Activated CD4-positive, alpha-beta T cell treated with anti-CD3 and anti-CD28 coated beads, Interleukin-2, amount 50 U/mL, for 24 hours (primary cell): Measurements from ENCODE around the gene NMS.
"Not testable (repeated sequence)": the region's sequence is repeated elsewhere in the genome, so short reads cannot be mapped to it uniquely, and the experiment has no call there.

Source experiments
- DNase-seq, 2 donors: peaks; one replicate each; pipeline ENCODE4 v3.0.0-alpha.2; 2020; ENCODE audit warnings: low read depth in 1 of 2, low spot score in 1 of 2

The NMS gene, protein sequence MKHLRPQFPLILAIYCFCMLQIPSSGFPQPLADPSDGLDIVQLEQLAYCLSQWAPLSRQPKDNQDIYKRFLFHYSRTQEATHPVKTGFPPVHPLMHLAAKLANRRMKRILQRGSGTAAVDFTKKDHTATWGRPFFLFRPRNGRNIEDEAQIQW

DNA sequence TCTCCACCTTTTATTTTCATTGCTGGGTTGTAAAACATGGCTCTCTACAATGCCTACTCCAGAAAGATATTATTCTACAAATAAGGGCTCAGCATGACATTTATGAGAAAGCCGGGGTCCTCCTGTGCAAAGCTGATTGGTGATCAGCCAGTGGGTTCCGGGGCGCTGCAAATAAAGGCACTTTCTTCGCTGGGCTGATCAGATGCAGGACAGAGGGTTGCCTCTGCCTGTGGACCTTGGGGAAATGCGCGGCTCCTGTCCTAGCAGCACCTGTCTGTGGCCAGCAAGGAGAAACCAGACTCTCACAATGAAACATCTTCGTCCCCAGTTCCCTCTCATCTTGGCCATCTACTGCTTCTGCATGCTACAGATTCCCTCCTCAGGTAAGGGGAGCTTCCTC is at the start of gene NMS:
Gene NMS, plus strand, starts transcription at position 301 of the 400 bp plus-strand sequence. Its CDS starts 7 bp downstream, at position 308.
- DNase-seq: no peak

DNA sequence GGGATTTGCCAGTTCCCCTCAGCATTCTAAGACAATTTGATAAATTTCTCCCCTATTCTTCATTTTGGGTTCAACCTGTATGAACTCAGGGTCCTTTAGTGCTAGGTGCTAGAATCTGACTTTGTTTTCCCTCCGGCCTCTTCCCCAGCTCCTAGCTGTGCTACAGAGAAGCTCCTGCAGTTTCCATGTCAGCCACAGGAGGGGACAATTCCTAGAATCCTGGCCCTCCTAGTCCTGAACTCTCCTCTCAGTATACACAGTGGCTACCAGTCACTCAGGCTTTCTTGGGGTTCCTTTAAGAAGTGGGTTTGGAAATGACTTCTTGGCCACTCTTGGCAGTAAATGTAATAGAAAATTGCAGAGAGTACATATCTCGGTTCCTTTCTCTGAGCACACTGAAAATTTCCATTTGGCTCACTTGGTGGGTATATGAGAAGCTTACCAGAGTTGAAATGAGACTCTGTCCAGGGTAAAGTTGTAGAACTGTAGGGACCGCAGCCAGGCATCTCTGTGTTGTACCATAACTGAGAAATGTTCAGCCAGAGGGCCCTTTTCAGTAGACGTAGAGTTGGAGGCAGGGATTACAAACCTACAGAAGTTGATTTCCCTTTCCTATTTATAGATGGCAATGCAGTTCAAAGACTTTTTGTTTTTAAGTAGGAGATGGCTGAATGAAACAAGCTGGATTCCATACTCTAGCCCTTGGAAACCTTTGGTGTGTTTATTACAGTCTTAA is 47.8 kb upstream of the NMS start:
- DNase-seq: no peak

DNA sequence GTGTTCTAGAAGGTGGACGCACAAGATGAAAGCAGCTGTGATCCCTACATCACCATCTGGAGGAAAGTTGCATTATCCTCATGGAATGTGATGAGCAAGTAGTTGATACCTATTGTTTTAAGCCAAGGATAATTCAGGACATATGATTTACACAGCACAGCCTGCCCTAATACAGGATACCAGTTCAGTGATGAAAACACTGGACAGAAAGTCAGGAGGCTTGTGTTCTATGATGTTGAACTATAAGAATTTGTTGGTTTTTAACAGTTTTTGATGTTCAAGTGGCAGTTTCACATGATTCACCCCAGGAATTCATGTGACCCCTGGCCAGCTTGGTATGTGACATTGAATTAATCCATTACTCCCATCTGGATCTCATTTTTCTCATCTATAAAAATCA is 46.7 kb upstream of the NMS start:
- no peak for DNase-seq

DNA sequence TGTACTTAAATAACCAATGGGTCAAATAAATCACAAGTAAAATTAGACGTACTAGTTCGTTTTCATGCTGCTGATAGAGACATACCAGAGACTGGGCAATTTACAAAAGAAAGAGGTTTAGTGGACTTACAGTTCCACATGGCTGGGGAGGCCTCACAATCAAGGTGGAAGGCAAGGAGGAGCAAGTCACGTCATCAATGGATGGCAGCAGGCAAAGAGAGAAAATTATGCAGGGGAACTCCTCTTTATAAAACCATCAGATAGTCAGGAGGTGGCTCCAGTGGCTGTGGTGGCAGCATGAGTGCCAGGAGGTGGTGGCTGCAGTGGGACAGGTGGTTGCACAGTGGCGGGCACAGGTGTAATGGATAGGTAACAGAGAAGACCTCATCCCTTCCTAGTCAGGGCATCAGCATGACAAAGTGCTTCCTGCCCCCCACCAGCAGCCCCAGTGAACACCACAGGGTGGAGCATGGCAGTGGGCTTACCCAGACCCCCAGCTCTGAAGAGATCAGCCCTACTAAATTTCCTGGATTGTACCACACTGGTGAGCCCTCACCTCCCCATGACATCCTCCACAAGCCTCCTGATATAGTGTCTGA is 45.9 kb upstream of the NMS start:
- no peak for DNase-seq

DNA sequence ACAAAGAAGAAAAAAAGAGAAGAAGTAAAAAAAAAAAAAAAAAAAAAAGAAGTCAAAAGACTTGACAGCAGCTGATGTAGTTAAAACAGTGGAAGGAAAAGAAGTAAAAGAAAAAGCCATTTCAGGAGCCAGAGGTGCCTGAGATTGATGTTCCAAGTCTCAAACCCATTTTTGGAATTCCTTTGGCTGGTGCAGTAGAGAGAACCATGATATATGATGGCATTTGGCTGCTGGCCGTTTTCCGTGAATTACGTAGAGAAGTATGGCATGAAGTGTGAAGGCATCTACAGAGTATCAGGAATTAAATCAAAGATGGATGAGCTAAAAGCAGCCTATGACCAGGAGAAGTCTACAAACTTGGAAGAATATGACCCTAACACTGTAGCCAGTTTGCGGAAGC is 45.2 kb upstream of the NMS start:
- DNase-seq: no peak

DNA sequence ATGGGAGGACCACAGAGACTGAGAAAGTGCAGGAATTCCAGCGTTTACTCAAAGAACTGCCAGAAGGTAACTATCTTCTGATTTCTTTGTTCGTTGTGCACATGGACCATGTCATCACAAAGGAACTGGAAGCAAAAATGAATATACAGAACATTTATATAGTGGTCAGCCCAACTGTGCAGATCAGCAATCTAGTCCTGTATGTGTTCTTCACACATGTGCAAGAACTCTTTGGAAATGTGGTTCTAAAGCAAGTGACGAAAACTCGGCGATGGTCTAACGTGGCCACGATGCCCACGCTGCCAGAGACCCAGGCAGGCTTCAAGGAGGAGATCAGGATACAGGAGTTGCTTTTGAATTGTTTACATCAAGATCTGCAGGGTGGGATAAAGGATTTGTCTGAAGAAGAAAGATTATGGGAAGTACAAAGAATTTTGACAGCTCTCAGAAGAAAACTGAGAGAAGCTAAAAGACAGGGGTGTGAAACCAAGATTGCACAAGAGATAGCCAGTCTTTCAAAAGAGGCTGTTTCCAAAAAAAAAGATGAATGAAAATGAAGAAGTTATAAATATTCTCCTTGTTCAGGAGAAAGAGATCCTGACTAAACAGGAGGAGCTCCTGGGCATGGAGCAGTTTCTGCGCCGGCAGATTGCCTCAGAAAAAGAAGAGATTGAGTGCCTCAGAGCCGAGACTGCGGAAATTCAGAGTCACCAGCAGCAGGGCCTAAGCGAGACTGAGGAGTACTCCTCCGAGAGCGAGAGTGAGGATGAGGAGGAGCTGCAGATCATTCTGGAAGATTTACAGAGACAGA is 44.5 kb upstream of the NMS start:
- no peak for DNase-seq

DNA sequence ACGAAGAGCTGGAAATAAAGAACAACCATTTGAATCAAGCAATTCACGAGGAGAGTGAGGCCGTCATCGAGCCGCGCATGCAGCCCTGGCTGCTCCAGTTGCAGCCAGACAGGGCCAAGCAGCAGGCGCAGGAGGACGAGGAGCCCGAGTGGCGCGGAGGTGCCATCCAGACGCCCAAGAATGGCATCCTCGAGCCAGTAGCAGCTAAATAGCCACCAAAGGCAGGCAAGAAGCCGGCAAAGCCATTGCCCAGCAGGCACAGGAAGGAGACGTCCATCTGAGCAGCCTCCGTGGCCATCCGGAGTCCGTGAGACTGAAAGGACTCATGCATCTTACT is 43.9 kb upstream of the NMS start:
- no peak for DNase-seq

DNA sequence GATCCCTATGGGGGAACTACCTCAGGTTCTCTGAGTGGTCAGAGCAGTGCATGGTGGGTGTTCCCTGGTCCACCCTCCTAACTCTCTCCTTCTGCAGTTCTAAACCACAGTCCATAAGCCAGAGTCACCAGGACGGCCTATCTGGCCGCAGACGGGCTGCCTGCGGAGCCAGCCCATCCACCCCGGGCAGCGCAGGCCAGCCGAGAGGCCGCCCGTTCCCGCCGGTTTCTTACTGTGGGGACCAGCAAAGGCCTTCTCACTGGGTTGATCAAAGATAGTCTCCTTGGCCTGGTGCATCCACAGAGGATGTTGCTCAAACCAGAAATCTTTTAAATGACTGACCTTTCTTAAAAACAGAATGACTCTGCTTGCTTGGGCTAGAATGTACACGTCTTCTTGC is 43.2 kb upstream of the NMS start:
- no peak for DNase-seq

DNA sequence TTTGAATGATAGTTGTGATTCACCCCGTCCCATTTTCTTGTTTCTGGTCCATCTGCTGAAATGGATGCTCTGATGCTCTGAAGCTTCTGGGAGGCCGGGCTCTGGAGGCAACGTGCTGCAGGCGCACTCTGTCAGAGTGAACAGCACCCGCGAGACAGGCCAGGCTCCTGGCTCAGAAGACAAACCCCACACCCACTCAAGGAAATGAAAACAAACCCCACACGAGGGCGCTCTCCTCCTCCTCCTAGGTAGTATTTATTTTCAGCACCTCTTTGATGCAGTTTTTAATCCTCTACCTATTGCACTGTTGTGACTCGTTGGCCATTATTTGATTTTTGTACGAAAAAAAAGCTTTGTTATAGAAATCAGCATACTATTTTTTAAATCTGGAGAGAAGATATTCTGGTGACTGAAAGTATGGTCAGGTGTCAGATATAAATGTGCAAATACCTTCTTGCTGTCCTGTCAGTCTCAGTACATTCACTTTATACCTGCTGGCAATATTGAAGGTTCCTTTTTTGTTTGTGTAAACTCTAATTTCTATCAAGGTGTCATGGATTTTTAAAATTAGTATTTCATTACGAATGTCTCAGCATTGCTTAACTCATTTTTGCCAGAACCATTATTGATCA is 42.5 kb upstream of the NMS start:
- peak; percentile 43 to 54 for DNase-seq

DNA sequence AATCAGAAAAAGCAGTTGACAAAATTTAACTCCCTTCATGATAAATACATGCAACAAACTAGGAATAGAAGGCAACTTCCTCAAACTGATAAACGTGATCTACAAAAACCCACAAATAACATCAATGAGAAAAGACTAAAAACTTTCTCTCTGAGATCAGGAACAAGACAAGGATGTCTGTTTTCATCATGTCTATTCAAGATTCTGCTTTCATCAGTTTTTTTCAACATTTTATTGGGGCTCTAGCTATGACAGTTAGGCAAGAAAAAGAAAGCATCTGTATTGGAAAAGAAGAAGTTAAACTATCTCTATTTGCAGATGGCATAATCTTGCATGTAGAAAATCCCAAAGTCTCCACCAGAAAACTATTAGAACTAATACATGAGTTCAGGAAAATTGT is 40.6 kb upstream of the NMS start:
- no peak for DNase-seq

DNA sequence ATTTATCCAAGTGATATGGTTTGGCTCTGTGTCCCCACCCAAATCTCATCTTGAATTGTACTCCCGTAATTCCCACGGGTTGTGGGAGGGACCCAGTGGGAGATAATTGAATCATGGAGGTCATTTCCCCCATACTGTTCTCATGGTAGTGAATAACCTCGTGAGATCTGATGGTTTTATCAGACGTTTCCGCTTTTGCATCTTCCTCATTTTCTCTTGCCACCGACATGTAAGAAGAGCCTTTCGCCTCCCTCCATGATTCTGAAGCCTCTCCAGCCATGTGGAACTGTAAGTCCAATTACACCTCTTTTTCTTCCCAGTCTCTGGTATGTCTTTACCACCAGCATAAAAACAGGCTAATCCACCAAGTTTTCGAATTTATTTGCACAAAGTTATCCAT is 32.5 kb upstream of the NMS start:
- no peak for DNase-seq

DNA sequence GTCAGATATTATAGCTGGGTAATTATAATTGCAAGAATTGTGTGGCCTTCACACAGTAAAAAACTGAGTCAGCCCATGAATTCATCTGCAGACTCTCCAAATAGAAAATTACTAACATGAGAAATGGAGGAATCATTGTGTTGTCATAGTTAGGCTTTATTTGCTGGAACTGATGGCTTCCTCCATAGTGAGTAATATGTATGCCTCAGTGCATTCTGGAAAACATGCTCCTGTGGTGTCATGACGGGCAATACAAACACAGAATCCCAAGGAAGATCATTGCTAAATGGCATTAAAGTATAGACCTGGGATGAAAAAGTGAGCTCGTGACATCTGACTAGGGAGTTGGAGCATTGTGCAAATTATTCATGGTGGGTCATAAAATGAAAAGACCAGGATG is 23.6 kb upstream of the NMS start:
- no peak for DNase-seq

DNA sequence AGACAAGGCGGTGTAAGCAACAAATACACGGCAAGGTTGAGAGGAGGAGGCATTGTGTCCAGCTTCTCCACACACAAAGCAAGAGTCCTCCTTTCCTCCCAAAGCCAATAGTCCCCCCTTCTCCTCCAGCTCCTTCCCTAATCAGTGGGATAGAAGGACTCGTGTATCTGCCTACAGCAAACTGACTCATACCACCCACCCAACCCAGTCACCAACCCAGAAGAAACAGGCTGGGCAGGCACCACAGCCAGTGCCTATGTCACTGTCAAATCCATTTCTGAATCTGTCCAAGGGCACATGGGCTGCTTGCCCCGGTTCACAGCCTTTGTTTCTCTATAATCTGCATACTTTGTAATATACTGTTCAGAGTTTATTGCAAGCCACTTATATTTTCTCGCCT is 19.2 kb upstream of the NMS start:
- no peak for DNase-seq

DNA sequence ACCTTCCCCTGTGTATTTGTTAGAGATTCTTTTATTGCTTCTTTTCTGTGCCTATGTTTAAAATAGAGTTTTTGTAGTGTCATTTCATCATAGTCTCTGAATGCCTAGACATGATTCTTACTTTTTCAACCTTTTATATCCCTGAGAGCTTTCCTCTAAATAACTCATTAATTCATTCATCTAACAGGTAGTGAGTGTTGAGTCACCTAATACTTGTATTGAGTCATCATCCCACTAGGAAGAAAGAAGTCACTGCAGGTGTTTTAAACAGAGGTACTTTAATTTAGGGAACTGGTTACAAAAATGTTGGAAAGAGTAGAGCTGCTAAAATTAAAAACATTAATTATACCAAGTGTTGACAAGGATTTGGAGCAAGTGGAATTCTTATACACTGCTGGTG is 18.5 kb upstream of the NMS start:
- no peak for DNase-seq

DNA sequence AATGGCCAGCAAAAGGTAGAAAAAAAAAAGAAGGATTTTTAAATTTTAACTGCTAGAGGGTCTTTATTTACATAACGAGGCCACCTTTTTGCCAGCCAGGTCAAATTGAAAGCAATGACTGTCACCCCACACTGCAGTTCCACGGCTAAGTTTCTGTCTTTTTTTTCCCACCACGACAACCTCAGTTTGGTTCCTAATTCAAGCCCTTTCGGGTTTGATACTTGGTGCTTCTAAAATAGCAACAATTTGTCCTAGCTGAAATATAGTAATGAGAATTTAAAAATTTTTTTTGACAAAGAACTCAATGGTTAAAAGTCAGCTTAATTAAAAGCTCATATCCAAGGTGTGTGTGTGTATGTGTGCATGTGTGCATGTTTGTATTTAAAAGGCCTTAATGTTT is 16.4 kb upstream of the NMS start:
- DNase-seq: no peak

DNA sequence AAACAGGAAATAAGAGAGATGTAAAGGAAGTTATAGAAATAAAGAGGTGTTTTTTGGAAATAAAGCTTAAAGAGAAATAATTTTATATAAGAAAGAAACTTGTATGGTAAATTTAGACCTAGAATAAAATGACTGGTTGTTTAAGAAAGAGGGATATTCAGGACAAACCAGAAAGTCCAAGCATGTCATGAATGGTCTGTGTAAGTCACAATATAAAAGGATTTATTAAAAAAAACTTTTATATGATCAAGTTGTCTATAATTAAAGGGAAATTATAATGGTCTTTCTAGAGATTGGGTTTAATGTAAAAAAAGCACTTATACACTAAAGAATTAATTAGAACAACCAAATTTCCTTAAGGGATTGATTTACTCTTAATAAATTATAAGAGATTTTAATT is 13.9 kb upstream of the NMS start:
- not testable (repeated sequence) for DNase-seq

DNA sequence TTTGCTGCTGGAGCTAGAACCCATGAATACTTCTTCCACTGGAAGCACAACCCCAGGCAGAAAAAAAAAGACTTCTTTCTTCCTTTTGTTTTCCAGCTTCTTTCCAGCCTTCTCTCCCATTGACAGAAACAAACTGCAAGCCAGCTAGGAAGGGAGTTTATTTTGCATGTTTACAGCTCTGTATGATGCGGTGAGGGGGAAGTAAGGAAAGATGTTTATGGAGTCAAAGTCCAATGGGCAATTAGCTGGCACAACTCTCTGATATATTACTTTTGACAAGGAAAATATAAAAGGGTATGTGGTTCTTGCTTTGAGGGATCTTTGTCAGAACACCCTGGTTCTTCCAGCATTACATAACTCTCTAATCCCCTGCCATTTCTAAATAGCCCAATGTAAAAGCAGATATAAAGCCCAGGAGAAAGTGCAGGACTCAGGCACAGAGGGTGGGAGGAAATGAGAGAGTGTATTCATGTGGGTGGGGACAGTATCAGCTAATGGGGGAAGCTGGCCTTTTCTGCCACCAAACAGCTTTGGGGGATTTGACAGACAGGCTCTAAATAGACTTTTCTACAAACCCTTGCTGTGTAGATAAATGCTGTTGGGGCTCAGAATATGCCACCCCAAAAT is 9.3 kb upstream of the NMS start:
- no peak for DNase-seq

DNA sequence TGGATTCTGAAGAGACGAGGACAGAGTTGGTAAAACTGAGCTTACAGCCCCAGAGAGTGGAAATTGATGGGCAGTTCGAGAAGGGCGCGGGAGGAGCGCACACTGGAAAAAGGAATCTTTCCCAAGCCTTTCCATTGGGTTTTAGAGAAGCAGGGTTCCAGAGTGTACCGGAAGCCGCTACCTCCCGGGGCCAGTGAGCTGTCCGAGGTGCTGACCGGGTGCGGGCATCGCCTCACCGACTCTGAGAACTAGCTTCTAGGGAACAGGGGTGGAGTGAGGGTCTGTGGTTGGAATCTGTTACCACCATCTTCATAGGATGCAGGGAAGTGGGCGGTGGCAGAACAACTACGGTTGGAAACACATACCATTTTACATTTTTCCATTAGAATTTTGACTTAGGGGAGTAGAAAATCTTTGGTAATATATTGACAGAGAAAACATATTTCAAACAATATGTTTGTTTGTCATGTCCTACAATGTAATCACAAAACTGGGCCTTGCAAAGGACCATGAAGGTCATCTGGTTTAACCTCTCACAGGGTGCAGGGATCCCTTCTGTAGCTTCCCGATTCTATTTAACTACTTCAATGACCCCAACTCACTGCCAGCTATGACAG is 724 bp downstream of the NMS start:
- no peak for DNase-seq

DNA sequence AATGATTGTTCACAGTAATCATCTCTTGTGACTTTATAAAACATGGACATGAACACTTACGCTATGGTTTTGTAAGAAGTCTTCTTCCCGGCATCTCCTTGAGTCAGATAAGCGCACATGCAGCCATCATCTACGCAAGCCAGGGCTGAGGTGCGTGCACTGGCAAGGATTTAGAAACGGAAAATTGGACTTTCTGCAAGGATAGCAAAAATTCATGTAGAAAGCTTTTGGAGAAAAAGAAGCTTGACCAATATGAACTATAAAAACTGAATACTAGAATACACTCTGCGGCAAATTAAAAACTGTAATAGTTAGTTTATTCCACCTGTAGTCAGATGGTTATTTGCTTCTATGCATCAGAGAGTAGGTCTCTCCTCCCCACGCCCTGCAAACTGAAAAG is 6.3 kb downstream of the NMS start:
- DNase-seq: no peak

DNA sequence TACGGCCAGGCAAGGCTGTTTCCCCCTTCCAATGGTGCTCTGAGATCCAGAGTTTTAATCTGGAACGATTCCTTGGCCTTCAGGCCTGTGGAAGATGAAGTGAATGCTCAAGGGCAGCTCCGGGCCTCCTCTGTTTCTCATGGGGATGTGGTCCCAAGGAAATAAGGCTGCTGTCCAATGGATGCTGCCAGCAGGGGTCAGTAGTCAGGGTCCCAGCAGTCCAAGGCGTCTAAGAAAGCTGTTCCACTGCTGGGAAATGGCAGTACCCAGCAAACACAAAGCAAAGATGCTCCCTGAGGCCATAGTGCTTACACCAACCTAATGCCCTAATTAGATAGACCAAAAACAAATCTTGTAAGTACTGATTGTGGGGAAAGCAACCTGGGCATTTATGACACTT is 12.5 kb downstream of the NMS start:
- DNase-seq: no peak

DNA sequence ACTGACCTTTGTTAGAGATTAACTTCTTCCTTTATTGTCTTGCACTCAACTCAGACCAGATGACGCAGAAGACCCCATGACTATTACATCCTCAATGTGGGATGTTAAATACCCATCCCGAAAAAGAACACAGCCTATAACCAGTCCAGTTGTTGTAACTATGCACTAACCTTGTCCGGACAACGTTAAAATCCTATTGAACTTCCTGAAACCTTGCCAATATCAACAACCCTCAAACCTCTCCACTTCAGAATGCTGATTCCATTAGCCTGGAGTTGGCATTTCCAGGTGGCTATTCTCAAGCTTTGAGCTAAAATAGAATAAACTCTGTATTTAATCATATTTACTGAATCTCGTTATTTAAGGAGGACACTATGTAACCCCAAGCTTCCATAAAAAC is 13.6 kb downstream of the NMS start:
- no peak for DNase-seq
